DMS53 treated with DMSO at 0.1 percent for 48 hours (cell line): ENCODE results near the gene WNT5A.

Source experiments
- DNase-seq: peaks from one replicate; lab custom pipeline; 2025; ENCODE audit not compliant: unreplicated experiment; lab: John Stamatoyannopoulos, UW

Gene WNT5A

DNA sequence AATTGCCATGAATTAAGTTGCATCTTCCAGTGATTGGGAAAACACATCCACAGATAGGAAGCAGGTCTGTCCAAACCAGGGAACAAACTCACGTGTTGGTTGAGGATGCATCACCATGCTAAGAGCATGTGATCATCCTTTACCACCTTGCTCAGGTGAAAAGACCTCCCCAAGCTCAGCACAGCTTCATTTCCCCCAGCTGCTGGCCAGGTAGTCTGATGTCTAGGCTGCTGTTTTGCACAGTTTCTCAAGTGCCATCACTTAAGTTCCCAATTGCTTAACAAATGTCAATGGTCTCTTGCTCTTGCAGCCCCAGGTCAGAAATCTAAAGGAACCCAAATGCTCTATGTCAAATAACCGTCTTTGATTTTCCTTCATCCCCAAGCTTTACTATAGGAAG lies 34.2 kb downstream of the WNT5A start:
- DNase-seq = no peak

DNA sequence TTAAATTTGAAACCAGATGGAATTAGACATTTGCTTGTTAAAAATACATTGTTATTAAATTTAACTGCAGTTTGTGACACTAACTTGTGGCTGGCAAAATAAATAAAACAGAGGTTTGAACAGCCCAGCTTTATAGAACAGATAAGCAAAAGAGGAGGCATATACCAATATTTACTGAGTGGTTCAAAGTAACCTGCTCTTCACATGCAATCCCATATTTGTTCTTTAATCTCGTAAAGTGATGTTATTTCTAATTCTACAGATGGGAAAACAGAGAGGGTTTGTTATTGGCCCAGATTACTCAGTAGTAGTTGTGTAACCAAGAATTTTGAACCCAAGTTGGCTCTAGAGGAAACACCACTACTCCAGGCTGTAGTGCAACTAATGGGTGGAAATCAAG lies 37.6 kb downstream of the WNT5A start:
- DNase-seq = no peak

DNA sequence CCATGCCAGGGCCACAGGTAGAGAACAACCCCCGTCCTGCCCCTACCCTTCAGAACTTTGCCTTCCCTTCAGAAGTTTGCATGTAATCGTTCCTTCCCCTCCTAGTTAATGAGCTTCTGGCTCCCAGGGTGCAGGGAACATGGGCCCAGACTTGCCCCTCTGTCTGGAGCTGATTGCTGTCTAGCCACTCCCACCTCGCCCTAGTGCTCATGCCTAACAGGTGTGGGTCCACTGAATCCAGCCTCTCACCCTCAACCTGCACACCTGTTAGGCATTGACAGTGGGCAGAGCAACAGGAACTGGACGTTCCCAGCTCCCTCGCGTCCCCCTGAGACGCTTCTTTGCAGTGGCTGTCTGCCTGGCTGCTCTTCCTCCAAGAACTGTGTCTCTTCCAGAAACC lies 40.3 kb downstream of the WNT5A start:
- DNase-seq = no peak

DNA sequence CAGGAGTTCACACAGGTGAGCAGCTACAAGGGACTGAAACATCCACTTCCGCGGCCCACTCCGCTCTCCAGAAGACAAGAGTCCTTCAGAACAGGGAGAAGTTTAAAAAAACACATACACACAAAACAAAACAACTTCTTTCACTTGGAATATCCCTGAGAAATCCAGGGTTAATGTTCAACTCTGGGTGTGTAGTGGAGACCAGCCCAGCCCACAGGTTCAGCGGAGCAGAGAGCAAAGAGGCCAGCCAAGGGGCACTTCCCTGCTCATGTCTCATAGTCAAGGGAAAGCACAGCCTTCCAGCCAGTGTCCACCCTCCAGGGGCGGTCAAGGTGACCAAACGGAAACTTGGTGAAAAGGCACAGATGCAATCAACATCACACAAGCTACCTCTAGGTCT lies 41.6 kb downstream of the WNT5A start:
- peak; percentile 2 for DNase-seq

DNA sequence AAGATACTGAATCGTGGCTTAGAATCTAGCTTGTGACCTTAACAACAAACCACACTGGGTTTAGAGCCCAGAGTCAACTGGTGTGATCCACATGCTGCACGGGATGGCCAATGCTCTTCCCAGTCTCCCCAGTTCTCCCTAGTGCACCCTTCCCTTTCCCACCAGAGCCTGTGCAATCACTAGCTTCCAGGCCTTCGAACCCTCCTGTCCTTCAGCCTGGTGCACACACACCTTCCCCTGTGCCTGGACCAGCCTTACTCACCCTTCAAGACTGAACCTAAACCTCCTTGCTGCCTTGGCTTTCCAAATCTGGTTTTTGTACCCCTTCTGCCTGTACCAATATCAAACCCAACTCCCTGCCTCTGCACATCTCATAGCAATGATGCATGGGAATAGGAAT lies 43.8 kb downstream of the WNT5A start:
- DNase-seq = no peak

DNA sequence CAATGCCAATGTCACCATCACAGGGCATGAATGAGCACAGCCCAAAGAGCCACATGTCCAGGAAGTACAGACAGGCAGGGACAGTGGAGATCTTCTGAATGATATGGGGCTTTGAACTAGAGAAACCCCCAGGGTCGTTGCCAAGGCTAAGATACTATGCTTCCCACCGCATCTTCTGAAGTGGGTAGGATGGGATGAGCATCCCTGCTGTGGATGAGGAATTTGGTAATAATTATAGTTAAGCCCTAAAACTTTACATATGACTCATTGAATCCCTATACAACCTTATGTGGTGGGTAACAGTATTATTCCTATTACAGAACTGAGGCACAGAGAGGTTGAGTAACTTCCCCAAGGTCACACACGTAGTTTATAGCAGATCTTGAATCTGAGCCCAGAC lies 44.2 kb downstream of the WNT5A start:
- no peak for DNase-seq

DNA sequence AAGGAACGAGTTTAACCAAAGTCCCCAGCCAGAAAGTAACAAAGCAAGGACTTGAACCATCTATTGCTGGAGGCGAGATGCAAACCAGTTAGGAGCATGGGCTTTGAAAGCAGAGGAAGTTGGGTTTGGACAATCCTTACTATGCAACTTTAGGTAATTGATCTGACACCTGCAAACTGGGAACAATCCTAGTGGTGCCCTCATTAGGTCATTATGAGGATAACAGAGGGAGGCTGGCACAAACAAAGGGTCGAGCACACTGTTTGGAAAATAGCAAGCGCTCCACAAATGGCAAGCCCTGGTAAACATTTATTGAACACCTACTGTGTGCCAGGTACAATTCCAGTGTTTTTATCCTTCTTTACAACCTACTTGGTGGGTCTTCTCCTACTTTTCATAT lies 45.6 kb downstream of the WNT5A start:
- DNase-seq = no peak

DNA sequence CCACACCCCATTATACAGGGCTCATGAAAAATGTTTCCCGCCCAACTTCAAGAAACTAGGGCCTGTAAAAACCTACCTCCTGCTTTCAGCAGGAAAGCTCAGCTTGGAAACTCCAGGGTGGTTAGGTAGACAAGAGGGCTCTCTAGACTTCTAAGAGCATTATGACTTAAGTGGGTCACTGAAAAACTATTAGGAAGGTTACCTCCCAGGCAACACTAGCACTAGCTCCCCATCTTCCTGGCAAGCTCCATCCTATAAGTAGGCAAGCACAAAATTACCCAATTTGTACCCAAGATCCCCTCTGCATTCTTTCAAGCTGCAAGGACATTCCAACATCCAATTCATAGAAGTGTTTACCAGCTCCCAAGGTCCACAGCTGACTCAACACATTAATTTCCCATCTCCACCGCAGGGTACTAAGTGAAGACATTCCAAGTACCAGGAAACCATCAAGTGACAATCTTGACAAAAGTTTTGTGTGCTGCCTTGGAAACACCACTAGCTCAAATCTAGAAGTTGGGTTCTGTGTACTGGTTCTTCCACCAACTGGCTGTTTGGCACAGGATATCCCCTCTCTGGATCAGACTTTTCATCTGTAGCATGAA lies 46.9 kb downstream of the WNT5A start:
- DNase-seq = no peak

DNA sequence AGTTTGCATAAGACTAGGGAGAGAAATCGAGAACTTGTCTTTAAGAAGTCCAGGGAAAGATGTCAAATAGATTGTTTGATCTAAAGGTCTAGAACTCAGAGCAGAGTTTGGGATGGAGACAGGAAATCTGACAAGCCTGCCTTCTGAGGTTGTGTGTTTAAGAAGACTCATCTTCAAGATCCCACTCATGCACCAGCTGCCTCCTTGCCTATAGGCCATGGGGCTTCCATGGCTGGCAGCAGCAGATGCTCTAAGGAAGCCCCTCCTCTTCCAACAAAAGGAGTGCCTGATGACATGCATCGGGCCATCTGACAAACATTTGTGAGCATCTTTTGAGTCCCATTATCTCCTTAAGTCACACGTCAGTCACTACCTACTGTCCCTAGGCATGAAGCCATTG lies 47.4 kb downstream of the WNT5A start:
- DNase-seq = no peak

DNA sequence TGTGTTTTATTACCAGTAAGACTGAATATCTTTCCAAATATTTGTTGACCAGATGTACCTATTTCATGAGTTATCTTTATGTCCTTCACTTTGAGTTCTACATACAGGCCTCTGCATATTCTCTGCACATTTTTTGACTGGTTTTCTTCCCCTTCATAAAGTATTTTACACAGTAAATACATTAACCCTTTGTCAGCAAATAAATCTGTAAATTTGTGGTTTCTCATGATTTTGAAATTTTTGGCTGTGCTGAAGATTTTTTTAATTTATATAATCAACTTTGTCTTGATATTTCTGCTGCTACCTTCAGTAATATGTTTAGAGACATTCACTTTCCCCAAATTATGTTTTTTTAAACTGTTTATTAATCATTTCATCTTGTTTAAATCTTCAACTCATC lies 50.5 kb downstream of the WNT5A start:
- no peak for DNase-seq

DNA sequence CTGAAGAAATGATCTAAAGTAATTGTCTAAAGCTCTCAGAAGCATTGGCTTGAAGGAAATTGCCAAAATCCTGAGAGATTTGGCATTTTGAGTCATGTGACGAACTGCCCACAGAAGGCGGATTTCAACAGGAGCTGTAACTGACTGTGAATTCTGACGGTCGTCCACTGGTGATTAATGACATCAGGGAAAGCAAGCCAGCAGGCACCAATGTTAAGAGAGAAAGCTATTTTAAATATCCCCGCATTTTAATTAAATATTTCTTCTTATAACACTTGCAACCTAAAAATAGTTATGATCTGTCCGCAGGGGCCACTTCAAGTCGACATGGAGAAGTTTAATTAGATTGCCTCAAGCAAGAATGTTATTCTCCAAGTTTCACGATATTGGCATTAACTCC lies 51.6 kb downstream of the WNT5A start:
- DNase-seq = no peak

DNA sequence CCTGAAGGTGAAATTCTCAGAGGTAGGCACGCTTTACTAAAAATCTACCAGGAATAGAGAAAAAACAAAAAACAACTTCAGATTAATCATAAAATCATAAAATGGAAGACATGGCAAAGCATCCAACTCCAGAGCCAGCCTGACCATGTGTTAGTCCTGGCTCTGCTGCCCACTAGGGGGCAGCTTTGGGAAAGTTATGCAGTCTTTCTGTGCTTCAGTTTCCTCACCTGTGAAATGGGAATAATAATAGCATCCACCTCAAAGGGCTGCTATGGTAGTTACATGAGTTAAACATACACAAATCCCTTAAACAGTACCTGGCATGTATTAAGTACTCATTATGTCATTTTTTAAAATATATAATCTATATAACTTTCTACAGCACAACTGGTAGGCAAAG lies 52.3 kb downstream of the WNT5A start:
- DNase-seq = peak; percentile 3

DNA sequence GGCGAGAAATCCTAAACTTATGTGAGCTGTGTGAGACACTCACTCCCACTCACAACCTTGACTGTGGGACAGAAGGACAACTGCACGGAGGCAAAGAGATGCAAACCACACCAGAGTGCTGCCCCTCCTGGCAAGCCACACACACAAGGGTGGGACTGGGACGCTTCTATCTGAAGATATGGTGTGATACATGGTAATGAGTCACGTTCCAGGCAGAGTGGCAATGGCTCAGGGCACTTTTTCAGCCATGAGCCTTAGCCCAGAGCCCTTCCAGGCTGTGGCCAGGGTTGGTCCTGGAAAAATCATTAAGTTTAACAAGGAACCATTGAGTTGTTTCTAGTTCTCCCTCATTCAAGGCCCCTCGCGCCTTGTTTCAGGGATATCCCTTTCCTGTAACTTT lies 56.1 kb downstream of the WNT5A start:
- no peak for DNase-seq

DNA sequence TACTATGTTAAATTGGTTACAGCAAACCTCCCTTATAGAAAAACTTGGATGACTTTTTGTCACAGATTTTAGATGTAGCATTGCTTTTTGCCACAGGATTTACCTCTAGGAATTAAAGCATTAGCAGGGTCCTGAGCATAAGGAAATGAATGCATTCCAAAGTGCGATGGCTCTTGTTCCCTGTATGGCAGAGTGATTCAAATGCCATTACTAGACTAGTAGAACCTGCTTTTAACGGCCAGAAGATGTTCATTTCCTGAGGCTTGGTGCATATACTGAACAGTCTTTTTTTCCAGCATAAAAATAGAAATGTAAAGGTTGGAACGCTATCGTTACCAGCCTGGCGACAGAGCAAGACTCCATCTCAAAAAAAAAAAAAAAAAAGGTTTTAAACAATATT lies 59.4 kb downstream of the WNT5A start:
- no peak for DNase-seq

DNA sequence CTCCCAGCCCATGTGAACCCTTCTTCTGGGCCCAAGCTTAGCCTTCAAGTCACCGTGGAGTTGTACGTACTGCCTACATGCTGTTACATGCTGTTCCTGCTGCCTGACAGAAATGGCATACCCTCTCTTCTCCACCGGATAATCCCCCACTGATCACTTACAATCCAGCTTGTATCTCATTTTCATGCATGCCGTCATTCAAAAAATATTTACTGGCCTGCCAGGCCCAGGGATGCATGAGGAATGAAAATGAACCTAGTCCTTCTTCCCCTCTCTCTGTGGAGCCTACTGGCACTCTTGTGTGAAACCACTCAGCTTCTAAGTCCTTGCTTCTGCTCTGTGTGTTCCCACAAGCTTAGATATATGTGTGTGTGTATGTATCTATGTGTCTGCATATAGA lies 60.6 kb downstream of the WNT5A start:
- DNase-seq = no peak

DNA sequence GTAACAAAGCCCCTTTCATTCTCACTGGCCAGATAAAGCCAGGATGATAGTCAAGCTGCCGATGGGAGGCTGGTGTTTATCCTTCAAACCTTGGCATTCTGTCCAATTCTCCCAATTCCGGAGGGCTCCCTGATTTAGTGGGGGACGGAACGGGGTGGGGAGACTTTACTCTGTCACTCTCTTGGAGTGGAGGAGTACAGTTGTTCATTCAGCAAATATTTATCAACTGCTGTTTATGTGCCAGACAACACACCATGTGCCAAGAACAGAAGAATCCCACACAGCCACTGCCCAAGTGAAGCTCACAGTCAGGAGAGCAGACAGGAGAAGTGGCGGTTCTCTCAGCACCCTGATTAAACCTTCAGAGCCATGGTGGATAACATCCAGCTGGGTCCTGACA lies 63.3 kb downstream of the WNT5A start:
- DNase-seq = no peak

DNA sequence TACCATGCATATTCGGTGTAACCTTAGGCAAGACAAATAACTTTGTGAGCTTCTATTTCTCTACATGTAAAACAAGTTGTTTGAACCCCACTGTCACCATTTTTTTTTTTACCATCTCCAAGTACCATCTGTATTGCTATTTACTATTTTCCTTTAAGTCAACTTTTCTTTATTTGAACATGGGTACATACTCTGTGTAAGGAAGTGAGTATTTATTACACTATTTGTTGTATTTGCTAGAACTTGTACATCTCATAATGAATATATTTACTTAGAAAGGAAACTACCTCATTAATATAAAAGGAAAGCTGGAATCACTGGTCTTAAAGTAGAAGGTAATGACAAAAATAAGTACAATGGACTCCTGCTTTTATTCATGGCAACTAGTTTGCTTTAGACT lies 69.9 kb downstream of the WNT5A start:
- no peak for DNase-seq

DNA sequence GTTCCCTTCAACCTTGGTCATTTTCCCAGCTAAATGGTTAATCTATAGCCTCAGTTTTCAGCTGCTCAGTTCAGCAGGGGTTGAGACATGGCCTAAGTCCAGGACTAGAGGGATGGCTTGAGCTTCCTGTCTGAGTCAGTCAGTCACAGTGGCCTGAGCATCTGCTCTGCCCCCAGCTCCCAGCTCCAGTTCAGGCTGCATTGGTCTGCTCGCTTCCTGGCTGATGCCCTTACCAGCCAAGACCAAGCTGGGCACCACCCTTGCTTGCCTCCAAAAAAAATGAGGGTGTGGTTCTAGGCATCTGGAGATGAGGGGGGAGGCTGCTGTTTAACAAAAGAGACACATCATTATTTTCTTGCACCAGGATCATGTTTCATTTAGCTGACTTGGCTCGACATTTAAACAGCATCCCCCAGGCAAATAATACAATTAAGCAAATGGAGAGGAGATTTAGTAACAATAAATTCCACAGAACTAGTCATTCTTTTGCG lies 70.7 kb downstream of the WNT5A start:
- DNase-seq = no peak
